ENCODE results near the gene SMIM10L1. TPM values are rescaled to one million over a fixed set of nuclear protein-coding genes. Genes with fewer than 3 reads are reported as not detected.

SMIM10L1 gene
- total and polyA plus RNA-seq, 2 of the 8 experiments (the other 6 are each of a cell fraction or from before 2014, with no cell fraction given): 3.7 to 14.2 TPM

DNA sequence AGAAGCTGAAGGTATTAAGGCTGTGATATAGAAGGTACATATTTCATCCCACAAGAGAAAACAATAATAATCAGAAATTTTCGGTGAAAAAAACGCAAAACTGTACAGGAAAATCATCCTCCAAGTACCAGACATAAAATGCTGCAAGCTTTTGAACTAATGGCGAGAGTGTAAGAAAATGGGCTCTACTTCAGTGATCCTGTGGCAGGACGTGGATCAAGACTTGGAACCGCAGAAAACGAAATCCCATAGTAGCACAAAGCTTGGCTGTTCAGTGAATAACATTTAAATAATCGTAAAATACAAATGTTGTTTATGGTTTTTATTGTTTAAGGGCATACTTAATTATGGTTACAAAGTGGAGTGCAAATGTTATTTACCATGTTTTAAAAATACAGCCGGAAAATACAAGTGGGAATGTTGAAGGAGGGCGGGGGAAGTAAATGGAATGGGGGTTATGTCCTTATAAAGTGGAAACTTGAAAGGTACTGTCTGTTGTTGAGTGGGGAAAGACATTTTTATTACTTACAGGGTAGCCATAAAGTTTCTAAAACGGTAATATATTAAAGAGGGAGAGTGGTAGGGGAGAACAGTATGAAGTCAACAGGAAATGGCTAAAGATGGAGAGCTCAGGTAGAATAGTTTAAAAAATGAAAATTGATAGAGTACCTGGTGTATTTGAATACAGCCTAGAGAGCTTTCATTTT is 1.1 kb downstream of the SMIM10L1 start:
- Histone ChIP-seq H4K8ac (ENCODE audit: extremely low read depth, insufficient read depth, low read length) (no peak overlapping the region), H2BK15ac (ENCODE audit: low read length) (no peak overlapping the region), H2BK20ac (ENCODE audit: low read length) (no peak overlapping the region), H4K20me1 (replicated peaks in 1 of 2; ENCODE audit: control insufficient read depth in 1 of 2, insufficient read depth in 2 of 2, low read length in 2 of 2) (peaks cover 0 to 8% of the 10 kb centered on the region in 2 experiments), H3K4me2 (ENCODE audit: insufficient read depth in 1 of 2, low read depth in 2 of 2, low read length in 2 of 2) (peak overlapping the region; percentile 67 to 89), H4K5ac (ENCODE audit: insufficient read length, low read depth, low read length) (peak overlapping the region; percentile 68), H3K79me1 (ENCODE audit: low read depth, low read length) (no peaks in the 10 kb centered on the region; the same call in 1 of the 2 replicates), H3K9ac (replicated peaks in 1 of 4; ENCODE audit: extremely low read depth in 1 of 4, low read depth in 3 of 4, low read length in 3 of 4) (peak overlapping the region; percentile 68 to 97 (median 92)), H3K9me3 (ENCODE audit: insufficient read depth in 2 of 2, low read depth in 1 of 2, low read length in 1 of 2) (no peaks in the 10 kb centered on the region), H3K27ac (ENCODE audit: low read depth, low read length) (peak overlapping the region; percentile 93), H3K18ac (ENCODE audit: extremely low read depth, low read length) (no peak overlapping the region), H3K14ac (ENCODE audit: insufficient read length) (no peak overlapping the region), H3K4me1 (replicated peaks in 1 of 4; ENCODE audit: control insufficient read depth in 3 of 4, insufficient read depth in 4 of 4, low read length in 3 of 4) (peaks cover 0 to 3% (median 0%) of the 10 kb centered on the region in 4 experiments; a peak in 1 of 7 replicates), H2AK5ac (ENCODE audit: low read depth, low read length) (no peak overlapping the region), H4K91ac (replicated peaks; ENCODE audit: insufficient read length, low read length) (no peak overlapping the region), H3K23ac (ENCODE audit: insufficient read length) (no peak overlapping the region), H2BK120ac (replicated peaks; ENCODE audit: low read depth, low read length) (no peak overlapping the region), H2BK5ac (ENCODE audit: low read depth, low read length) (no peak overlapping the region), H3K56ac (replicated peaks; ENCODE audit: insufficient read length, low read depth, low read length) (peak overlapping the region; percentile 42), H3K4ac (replicated peaks; ENCODE audit: insufficient read length, low read depth, low read length) (no peak overlapping the region), H3K36me3 (ENCODE audit: control insufficient read depth in 2 of 4, insufficient read depth in 4 of 4, low read length in 3 of 4) (peaks cover 0 to 9% (median 2%) of the 10 kb centered on the region in 4 experiments; a peak in 2 of 8 replicates), H3K79me2 (ENCODE audit: control insufficient read depth in 1 of 2, insufficient read depth in 2 of 2, low read length in 2 of 2) (peaks cover 16 to 58% of the 10 kb centered on the region in 2 experiments), H3K4me3 (ENCODE audit: extremely low read depth in 1 of 4, insufficient read depth in 2 of 4, low read depth in 3 of 4, low read length in 4 of 4) (peak overlapping the region; percentile 76 to 100 (median 85)), H2AFZ (ENCODE audit: low read length) (peak overlapping the region; percentile 30; the same call in 1 of the 2 replicates), H3K27me3 (replicated peaks in 1 of 4; ENCODE audit: control insufficient read depth in 3 of 4, extremely low read depth in 1 of 4, insufficient read depth in 3 of 4, low read length in 3 of 4) (no peaks in the 10 kb centered on the region), H3K23me2 (ENCODE audit: low read depth, low read length) (0 out of 2 replicates have a peak, but pooled peaks cover 2% of the 10 kb centered on the region), H2BK12ac (ENCODE audit: low read depth, low read length) (no peak overlapping the region)
- FAIRE-seq (no peak), DNase-seq (ENCODE audit: low read depth in 1 of 2, low spot score in 2 of 2) (no peak)
- POLR2A ChIA-PET (ENCODE audit: partially characterized antibody): interaction anchor here (0.6 to 6.3 kb wide), 32 partner anchors 9 to 799 kb away, joined by 3 to 53 read pairs (median 4); partner anchors contain the start of gene YBX3
- TF ChIP-seq YY1 (IDR thresholded peaks at IDR 0.05; ENCODE audit: low read depth, low read length) (peak; percentile 62; the same call in 1 of the 2 replicates), TEAD4 (IDR thresholded peaks at IDR 0.05; ENCODE audit: low read depth, low read length) (no peak)
- 12% methylated on average over 10 of the region's 10 CpGs; no CpG with 5 or more reads in 1 of the 2 experiments for WGBS, 2 experiments (ENCODE audit: extremely low coverage in 1 of 2, insufficient coverage in 1 of 2, insufficient read length in 1 of 2, insufficient replicate concordance in 2 of 2, low coverage in 1 of 2, low lambda C conversion rate in 2 of 2, missing lambda C conversion rate in 1 of 2)
- CTCF ChIA-PET (ENCODE audit: partially characterized antibody): interaction anchor here (0.6 to 1.4 kb wide), 2 partner anchors 33 to 335 kb away, joined by 4 to 5 read pairs; no protein-coding TSS in a partner anchor
